ENCODE measurements around the gene COMMD8. TPM values are rescaled to one million over a fixed set of nuclear protein-coding genes. Genes with fewer than 3 reads are reported as not detected.

COMMD8 gene
- total RNA-seq, 1 experiment from 2014 or later, result 10.9 TPM

GRCh38 chr4:47462799-47463234 is 685 bp downstream of the COMMD8 start:
- Histone ChIP-seq H3K79me2 (ENCODE audit: insufficient read depth, low read length) (no peaks in the 10 kb centered on the region), H3K27ac (ENCODE audit: insufficient read length, low read depth, low read length) (no peak overlapping the region)

More at GRCh38 chr4:47462799-47463234, 685 bp downstream of the COMMD8 start:
- Histone ChIP-seq H3K4me1 (ENCODE audit: insufficient read depth, low read length) (no peaks in the 10 kb centered on the region), H3K23me2 (ENCODE audit: insufficient read length, low read depth, low read length, poor library complexity, severe bottlenecking) (no peaks in the 10 kb centered on the region), H3K79me1 (ENCODE audit: insufficient read depth, low read depth, low read length, poor library complexity, severe bottlenecking) (no peaks in the 10 kb centered on the region), H2BK20ac (ENCODE audit: low read depth, low read length, poor library complexity, severe bottlenecking) (no peak overlapping the region), H2AFZ (ENCODE audit: low read length) (peak overlapping the region; percentile 60), H3K14ac (ENCODE audit: insufficient read depth, low read length) (no peak overlapping the region), H3K18ac (ENCODE audit: insufficient read length, low read depth, low read length) (no peak overlapping the region), H3K56ac (ENCODE audit: insufficient read length, low read depth, low read length) (no peak overlapping the region), H2BK15ac (ENCODE audit: low read depth, low read length) (no peak overlapping the region), H2AK5ac (ENCODE audit: insufficient read length, low read length) (no peak overlapping the region), H2BK120ac (ENCODE audit: low read depth, low read length, poor library complexity, severe bottlenecking) (no peak overlapping the region), H2BK12ac (ENCODE audit: insufficient read length, low read depth, low read length) (no peak overlapping the region), H3K27me3 (ENCODE audit: insufficient read depth, low read length) (no peaks in the 10 kb centered on the region), H3K4ac (ENCODE audit: low read depth, low read length) (no peak overlapping the region), H3K9ac (ENCODE audit: extremely low read depth, insufficient read length, low read length) (peak overlapping the region; percentile 43), H4K20me1 (ENCODE audit: control insufficient read depth, insufficient read depth, insufficient read length) (no peaks in the 10 kb centered on the region), H3T11ph (ENCODE audit: low read length) (no peak overlapping the region), H2BK5ac (ENCODE audit: insufficient read length, low read length) (no peak overlapping the region), H4K8ac (replicated peaks; ENCODE audit: insufficient read length, low read depth, low read length) (no peak overlapping the region), H3K23ac (ENCODE audit: insufficient read length, low read depth, low read length) (no peak overlapping the region), H4K91ac (ENCODE audit: insufficient read length, low read depth, low read length) (no peak overlapping the region), H4K5ac (ENCODE audit: insufficient read length, low read depth, low read length) (no peak overlapping the region), H3K4me2 (ENCODE audit: insufficient read depth, insufficient read length, low read length) (peak overlapping the region; percentile 52), H3K9me3 (ENCODE audit: control insufficient read depth, low read depth, low read length) (no peaks in the 10 kb centered on the region)
- Mint-ChIP-seq H3K9me3 (no peaks in the 10 kb centered on the region), H3K27ac (peak overlapping the region; percentile 44 to 77 (median 65); a peak in 3 of 7 replicates), H3K36me3 (ENCODE audit: insufficient read depth in 1 of 3, low read depth in 3 of 3) (no peaks in the 10 kb centered on the region), H3K27me3 (ENCODE audit: low read depth) (no peaks in the 10 kb centered on the region), H3K4me1 (peaks cover 16% of the 10 kb centered on the region in 2 experiments), H3K4me3 (peak overlapping the region; percentile 86 to 91)
- WGBS (ENCODE audit: extremely low coverage, insufficient read length, low lambda C conversion rate), result no CpG with 5 or more reads among the region's 6 CpGs
- DNase-seq, result no peak
- TF ChIP-seq CTCF (conservative IDR thresholded peaks at IDR 0.05), result no peak

Data from H9 (cell line).